HepG2 (cell line): ENCODE measurements around the gene DNAJC5. TPM values are rescaled to one million over a fixed set of nuclear protein-coding genes. Genes with fewer than 3 reads are reported as not detected.

Experiments
- ATAC-seq: fragments of 200-7000 bp; cut with Tn5 transposase; 3 replicates; pipeline ENCODE4 v1.9.1; 2020; ENCODE audit warnings: mild to moderate bottlenecking, moderate library complexity
- BruUV-seq: library from RNA; stranded (reverse); fragments of 400-500 nt; replicated peaks from 2 replicates; lab custom pipeline; 2021; lab: Mats Ljungman, UMichigan
- CTCF ChIA-PET: fragments of 300-600 bp; formaldehyde crosslinking; extraction: SDS; loops from one replicate; lab custom pipeline; 2021; ENCODE audit warnings: low total read pairs, inconsistent platforms, low intra/inter-chr PET ratio; lab: Yijun Ruan, JAX
- POLR2A ChIA-PET: fragments of 350-600 bp; sonication (Branson Sonifier 250); formaldehyde crosslinking; loops from one replicate; lab custom pipeline; 2020; ENCODE audit warnings: antibody characterized with exemption, inconsistent platforms; lab: Yijun Ruan, JAX
- DNase-seq: peaks from one replicate; pipeline ENCODE4 v3.0.0-alpha.2; 2015; ENCODE audit warnings: low spot score
- FAIRE-seq: peaks from 3 replicates; lab custom pipeline; 2011; peaks lifted over from hg19 to GRCh38; lab: Jason Lieb, UNC
- H2AFZ ChIP-seq: one replicate; pipeline ENCODE4 v1.6.1; 2011; ENCODE audit warnings: low read length, inconsistent platforms
- H3K27ac ChIP-seq: fragments of 300-600 bp; 3 replicates; pipeline ENCODE4 v1.8.0; 2011; ENCODE audit warnings: mixed run types, mild to moderate bottlenecking, mixed read lengths, low read length, inconsistent platforms; ENCODE audit not compliant: insufficient read depth; ENCODE audit errors: extremely low read length
- H3K27me3 ChIP-seq, 2 experiments: fragments of 200-600 bp in 1 of 2; 2 replicates in 1 of 2; 3 replicates in 1 of 2; pipeline versions ENCODE4 v1.6.0 to v1.8.0; 2011; ENCODE audit warnings: low read length in 2 of 2, mild to moderate bottlenecking in 2 of 2, moderate library complexity in 2 of 2, inconsistent platforms in 1 of 2; ENCODE audit not compliant: insufficient read depth in 2 of 2, control insufficient read depth in 1 of 2
- H3K36me3 ChIP-seq, 2 experiments: fragments of 200-600 bp in 1 of 2; replicated peaks in 1 of 2; 2 replicates in 1 of 2; 3 replicates in 1 of 2; pipeline versions ENCODE4 v1.5.1 to v1.8.0; 2011; ENCODE audit warnings: low read length in 2 of 2, inconsistent platforms in 1 of 2; ENCODE audit not compliant: insufficient read depth in 2 of 2, control insufficient read depth in 1 of 2
- H3K4me1 ChIP-seq: 2 replicates; pipeline ENCODE4 v1.5.1; 2012; ENCODE audit warnings: low read length, inconsistent platforms; ENCODE audit not compliant: insufficient read depth
- H3K4me2 ChIP-seq: 2 replicates; pipeline ENCODE4 v1.6.0; 2011; ENCODE audit warnings: low read depth, low read length, inconsistent platforms
- H3K4me3 ChIP-seq, 3 experiments: fragments of 200-600 bp in 1 of 3; sonication (generic), shearing (Covaris generic) in 1 of 3; replicated peaks in 1 of 3; 2 replicates each; pipeline ENCODE4 v1.5.1; 2011 to 2016; ENCODE audit warnings: low read length in 3 of 3, inconsistent platforms in 2 of 3, low read depth in 2 of 3, mild to moderate bottlenecking in 2 of 3, control low read depth in 1 of 3, mixed read lengths in 1 of 3; ENCODE audit not compliant: insufficient read depth in 1 of 3
- H3K79me2 ChIP-seq: one replicate; pipeline ENCODE4 v1.6.1; 2011; ENCODE audit warnings: low read length, inconsistent platforms; ENCODE audit not compliant: insufficient read depth
- H3K9ac ChIP-seq: 2 replicates; pipeline ENCODE4 v1.6.0; 2011; ENCODE audit warnings: mild to moderate bottlenecking, low read depth, low read length, inconsistent platforms; ENCODE audit not compliant: insufficient read depth
- H3K9me3 ChIP-seq: 2 replicates; pipeline ENCODE4 v1.5.1; 2012; ENCODE audit warnings: mild to moderate bottlenecking, low read length
- H4K20me1 ChIP-seq: 2 replicates; pipeline ENCODE4 v1.6.0; 2011; ENCODE audit warnings: inconsistent platforms, mild to moderate bottlenecking, low read length, moderate library complexity; ENCODE audit not compliant: insufficient read depth
- AGO2 ChIP-seq: fragments of 200-400 bp; formaldehyde crosslinking; optimal IDR thresholded peaks from 2 replicates; pipeline ENCODE3; 2017; ENCODE audit warnings: mild to moderate bottlenecking, low read depth, low read length, moderate library complexity
- NFKB2 ChIP-seq: sonication (generic); formaldehyde crosslinking; IDR thresholded peaks from 2 replicates; pipeline ENCODE4 v1.4.0; 2020; ENCODE audit warnings: missing genetic modification reagents, borderline replicate concordance
- ZHX2 ChIP-seq, 2 experiments: sonication (generic) in 1 of 2; formaldehyde crosslinking in 1 of 2; IDR thresholded peaks; 2 replicates each; pipeline versions ENCODE4 v1.6.1 to v1.9.0; 2014 to 2022; ENCODE audit warnings: antibody characterized with exemption in 1 of 2, borderline replicate concordance in 1 of 2, inconsistent platforms in 1 of 2, low read depth in 1 of 2, missing genetic modification reagents in 1 of 2
- WGBS: methylation state at CpG from one replicate; pipeline ENCODE4 v1.1.6; 2017; ENCODE audit warnings: low lambda C conversion rate; 5-methylcytosine and 5-hydroxymethylcytosine counted together
- in situ Hi-C: cut with HindIII; loops from 2 replicates; pipeline ENCODE4 v1.10.0; 2017; ENCODE audit warnings: low pct_unique_long_range_greater_than_20kb; ENCODE audit not compliant: extremely low pct_ligation_motif_present
- intact Hi-C: fragments of 100-400 bp; cut with micrococcal nuclease; formaldehyde crosslinking; loops from one replicate; pipeline ENCODE4 v1.10.0; 2022; ENCODE audit not compliant: unreplicated experiment
- polyA plus RNA-seq, 8 experiments: library from polyadenylated mRNA; depleted of rRNA in 3 of 8; stranded (reverse) in 7 of 8; unstranded in 1 of 8; fragments of >200 nt; fragmentation: Illumina TruSeq in 4 of 8; extraction: Trizol in 4 of 8; gene quantifications; 2 replicates each; pipeline versions ENCODE4 v1.2.1 to v1.2.3, GENCODE V29; 2011 to 2016; ENCODE audit warnings: low read depth in 4 of 8, missing spikeins in 1 of 8, mixed read lengths in 1 of 8; ENCODE audit not compliant: insufficient read depth in 1 of 8
- total RNA-seq, 5 experiments: library from RNA; depleted of rRNA; stranded (reverse); fragments of >200 nt; fragmentation: Illumina TruSeq; extraction: Trizol; gene quantifications; 2 replicates each; pipeline ENCODE4 v1.2.3, GENCODE V29; 2016; ENCODE audit warnings: low read depth in 1 of 5

The DNAJC5 gene
- total and polyA plus RNA-seq, 2 of the 13 experiments (the other 11 are each of a cell fraction or from before 2014, with no cell fraction given), result 42.8 to 64.5 TPM

- H3K27me3 ChIP-seq, result no peaks in the 10 kb centered on the region
- in situ Hi-C loops, result no loop called here
- WGBS, result 98% methylated on average over 6 of the region's 6 CpGs
- DNase-seq (no peak), ATAC-seq (no peak), FAIRE-seq (no peak)
- no peak overlapping the region for H3K4me2 ChIP-seq
- peaks cover 68 to 79% of the 10 kb centered on the region in 2 experiments for H3K36me3 ChIP-seq
- no peaks in the 10 kb centered on the region for H3K9me3 ChIP-seq
- ChIA-PET CTCF (no interaction called here), POLR2A (no interaction called here)
- TF ChIP-seq AGO2 (peak; percentile 4), NFKB2 (CRISPR knock-in tag) (0 out of 2 replicates have a peak, but pooled peaks have one; percentile 20), ZHX2 (IDR thresholded peaks at IDR 0.05; ENCODE audit: low read depth) (no peak), ZHX2 (CRISPR knock-in tag; IDR thresholded peaks at IDR 0.05; ENCODE audit: borderline replicate concordance) (no peak)
- H3K4me3 ChIP-seq, result no peak overlapping the region
- intact Hi-C loops, result no loop called here
- no peak overlapping the region for H2AFZ ChIP-seq
- H3K27ac ChIP-seq, result no peak overlapping the region
- no peaks in the 10 kb centered on the region for H3K4me1 ChIP-seq
- H3K9ac ChIP-seq, result no peak overlapping the region
- H4K20me1 ChIP-seq, result peaks cover 45% of the 10 kb centered on the region; the same call in 1 of the 2 replicates
- peaks cover 27% of the 10 kb centered on the region for H3K79me2 ChIP-seq
- no TSS peak for BruUV-seq
Measured at GRCh38 chr20:63883201-63883593, 11.7 kb upstream of the DNAJC5 start.
